ENCODE measurements around the gene KLHL26. TPM values are rescaled to one million over a fixed set of nuclear protein-coding genes. Genes with fewer than 3 reads are reported as not detected.

KLHL26 gene
- total and polyA plus RNA-seq, 8 donors: 4.3 to 10.4 (median 6.2) TPM

GRCh38 chr19:18668744-18669523 lies 32.1 kb downstream of the KLHL26 start:
- ATAC-seq (no peak), DNase-seq (no peak)
- H3K9me3 ChIP-seq: no peaks in the 10 kb centered on the region
- no peak for TF ChIP-seq CTCF (IDR thresholded peaks at IDR 0.05)
- no peak overlapping the region for H3K27ac ChIP-seq
- no peaks in the 10 kb centered on the region for H3K27me3 ChIP-seq
- H3K4me3 ChIP-seq: no peak overlapping the region
- intact Hi-C loops (cut with DNase I): no loop called here
- no peaks in the 10 kb centered on the region for H3K4me1 ChIP-seq
- peaks cover 0 to 69% of the 10 kb centered on the region in 2 donors for H3K36me3 ChIP-seq

- no peak for TF ChIP-seq CTCF (IDR thresholded peaks at IDR 0.05)
- intact Hi-C loops (cut with DNase I): no loop called here
- no peak overlapping the region for H3K27ac ChIP-seq
- no peaks in the 10 kb centered on the region for H3K27me3 ChIP-seq
- no peaks in the 10 kb centered on the region for H3K4me1 ChIP-seq
- peaks cover 0 to 65% of the 10 kb centered on the region in 2 donors for H3K36me3 ChIP-seq
- H3K4me3 ChIP-seq: no peak overlapping the region
- ATAC-seq (no peak), DNase-seq (no peak)
- no peaks in the 10 kb centered on the region for H3K9me3 ChIP-seq
Observed at GRCh38 chr19:18669524-18669817, 32.6 kb downstream of the KLHL26 start.

GRCh38 chr19:18669883-18670282 lies 33.1 kb downstream of the KLHL26 start:
- intact Hi-C loops (cut with DNase I): loop anchor here in 1 of 2 donors (10.0 kb wide), 1 partner anchor 75 kb away; no protein-coding TSS in a partner anchor
- TF ChIP-seq CTCF (IDR thresholded peaks at IDR 0.05): no peak
- Histone ChIP-seq H3K4me1 (no peaks in the 10 kb centered on the region), H3K27ac (no peak overlapping the region), H3K27me3 (no peaks in the 10 kb centered on the region), H3K9me3 (no peaks in the 10 kb centered on the region), H3K36me3 (peaks cover 0 to 61% of the 10 kb centered on the region in 2 donors), H3K4me3 (no peak overlapping the region)
- ATAC-seq (no peak), DNase-seq (no peak)

GRCh38 chr19:18670312-18670711 lies 33.5 kb downstream of the KLHL26 start:
- Histone ChIP-seq H3K27me3 (no peaks in the 10 kb centered on the region), H3K4me1 (no peaks in the 10 kb centered on the region), H3K36me3 (peaks cover 0 to 57% of the 10 kb centered on the region in 2 donors), H3K27ac (no peak overlapping the region), H3K4me3 (no peak overlapping the region), H3K9me3 (no peaks in the 10 kb centered on the region)
- TF ChIP-seq CTCF (IDR thresholded peaks at IDR 0.05): no peak
- ATAC-seq (no peak), DNase-seq (no peak)
- intact Hi-C loops (cut with DNase I): loop anchor here in 1 of 2 donors (10.0 kb wide), 1 partner anchor 76 kb away; no protein-coding TSS in a partner anchor

- peaks cover 0 to 45% of the 10 kb centered on the region in 2 donors for H3K36me3 ChIP-seq
- no peaks in the 10 kb centered on the region for H3K27me3 ChIP-seq
- no peaks in the 10 kb centered on the region for H3K9me3 ChIP-seq
- intact Hi-C loops (cut with DNase I): loop anchor here in 1 of 2 donors (10.0 kb wide), 1 partner anchor 77 kb away; no protein-coding TSS in a partner anchor
- no peaks in the 10 kb centered on the region for H3K4me1 ChIP-seq
- H3K4me3 ChIP-seq: no peak overlapping the region
- ATAC-seq: no peak
- no peak for TF ChIP-seq CTCF (IDR thresholded peaks at IDR 0.05)
- H3K27ac ChIP-seq: no peak overlapping the region
- no peak for DNase-seq
Observed at GRCh38 chr19:18671303-18672043, 34.6 kb downstream of the KLHL26 start.

Data from left lung (tissue), 10 donors.